ENCODE results near the gene EDIL3.

GRCh38 chr5:84148651-84149050 lies 236.0 kb downstream of the EDIL3 start:
- no peak for TF ChIP-seq EP300 (IDR thresholded peaks at IDR 0.05)
- TF ChIP-seq CTCF (IDR thresholded peaks at IDR 0.05): no peak

Data from tibial nerve (tissue), 4 donors.